HG03196 (cell line): Measurements from ENCODE around the gene ZBTB18.

ENCODE experiments used
- ATAC-seq: cut with Tn5 transposase; IDR thresholded peaks from one replicate; pipeline ENCODE4 v1.9.1; 2021; ENCODE audit not compliant: unreplicated experiment

Gene ZBTB18

DNA sequence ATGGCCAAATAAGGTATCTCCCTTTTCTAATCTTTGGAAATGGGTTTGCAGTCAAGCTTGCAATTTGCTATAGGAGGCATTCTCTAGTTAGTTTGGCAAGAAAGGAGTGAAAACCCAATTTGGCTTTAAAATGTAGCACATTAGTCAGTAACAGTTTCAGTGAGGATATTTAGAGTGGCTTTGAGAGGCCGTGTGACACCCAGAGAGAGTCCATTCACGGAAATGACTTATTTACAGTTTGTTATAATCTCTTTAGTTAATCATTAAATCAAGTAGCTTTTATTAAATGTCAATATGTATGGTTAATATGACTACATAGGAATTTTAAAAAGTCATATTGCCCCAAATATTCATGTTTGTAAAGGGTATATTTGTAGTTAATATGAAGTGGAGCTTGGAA, 9.6 kb downstream of the ZBTB18 start:
- no peak for ATAC-seq

DNA sequence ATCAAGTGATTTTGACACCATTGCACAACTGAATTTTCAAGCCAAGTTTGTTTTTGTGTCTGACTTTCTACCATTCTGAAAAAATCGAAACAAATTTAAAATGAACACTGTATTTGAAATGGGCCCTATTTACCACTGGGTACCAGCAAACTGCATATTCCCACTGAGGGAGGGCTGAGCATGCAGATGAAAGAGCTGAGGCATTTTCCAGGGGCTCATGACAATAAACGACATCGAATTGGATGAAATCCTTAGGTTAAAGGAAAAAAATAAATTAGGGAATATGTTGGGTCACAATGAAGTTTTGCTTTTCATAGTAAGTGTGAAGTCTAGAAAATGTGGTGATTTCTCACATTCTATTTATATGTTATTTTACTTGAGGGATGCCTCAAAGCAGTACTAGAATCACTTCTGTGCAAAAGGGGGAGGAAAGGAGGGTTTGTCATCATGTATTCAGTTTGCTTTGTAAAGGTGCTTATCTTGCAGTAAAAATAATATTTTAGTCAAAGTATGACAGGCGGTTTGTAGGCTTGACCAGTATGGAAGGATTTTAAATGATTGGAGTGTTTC, 11.2 kb downstream of the ZBTB18 start:
- no peak for ATAC-seq

DNA sequence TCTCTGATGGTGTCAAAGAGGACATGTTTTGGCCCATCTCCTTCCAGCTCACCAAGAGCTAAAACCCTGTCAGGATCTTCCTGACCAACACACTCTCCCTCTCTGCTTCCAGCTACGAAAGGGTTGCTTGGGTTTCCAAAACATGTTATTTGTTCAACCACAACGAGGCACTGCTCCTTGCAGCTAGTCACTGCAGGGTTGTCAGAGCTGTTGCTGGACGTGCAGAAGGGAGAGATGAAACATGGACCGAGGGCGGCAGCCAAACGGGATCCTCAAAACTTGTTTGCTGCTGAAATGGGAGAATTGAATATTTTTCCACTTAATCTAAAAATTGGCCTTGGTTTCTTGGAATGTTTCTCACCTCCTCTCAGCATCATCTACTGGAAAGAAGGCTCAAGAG, 12.4 kb downstream of the ZBTB18 start:
- no peak for ATAC-seq

DNA sequence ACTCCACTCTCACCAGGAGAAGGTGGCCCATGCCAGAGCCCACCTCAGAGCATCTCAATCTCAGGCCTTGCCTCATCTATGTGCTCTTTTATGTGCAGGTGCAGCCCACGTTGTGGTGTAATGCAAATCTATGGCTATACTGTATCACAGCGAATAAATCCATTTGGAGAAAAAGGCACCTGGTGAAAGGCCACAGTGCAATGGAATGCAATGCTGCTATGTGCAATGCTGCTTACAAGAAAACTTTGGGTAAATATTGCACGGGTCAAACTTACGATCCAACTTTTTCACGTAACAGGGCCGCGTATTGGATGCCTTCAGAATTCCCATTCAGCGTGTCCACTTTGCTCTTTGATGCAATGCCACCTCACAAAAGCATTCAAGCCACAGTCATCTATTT, 13.5 kb downstream of the ZBTB18 start:
- no peak for ATAC-seq

DNA sequence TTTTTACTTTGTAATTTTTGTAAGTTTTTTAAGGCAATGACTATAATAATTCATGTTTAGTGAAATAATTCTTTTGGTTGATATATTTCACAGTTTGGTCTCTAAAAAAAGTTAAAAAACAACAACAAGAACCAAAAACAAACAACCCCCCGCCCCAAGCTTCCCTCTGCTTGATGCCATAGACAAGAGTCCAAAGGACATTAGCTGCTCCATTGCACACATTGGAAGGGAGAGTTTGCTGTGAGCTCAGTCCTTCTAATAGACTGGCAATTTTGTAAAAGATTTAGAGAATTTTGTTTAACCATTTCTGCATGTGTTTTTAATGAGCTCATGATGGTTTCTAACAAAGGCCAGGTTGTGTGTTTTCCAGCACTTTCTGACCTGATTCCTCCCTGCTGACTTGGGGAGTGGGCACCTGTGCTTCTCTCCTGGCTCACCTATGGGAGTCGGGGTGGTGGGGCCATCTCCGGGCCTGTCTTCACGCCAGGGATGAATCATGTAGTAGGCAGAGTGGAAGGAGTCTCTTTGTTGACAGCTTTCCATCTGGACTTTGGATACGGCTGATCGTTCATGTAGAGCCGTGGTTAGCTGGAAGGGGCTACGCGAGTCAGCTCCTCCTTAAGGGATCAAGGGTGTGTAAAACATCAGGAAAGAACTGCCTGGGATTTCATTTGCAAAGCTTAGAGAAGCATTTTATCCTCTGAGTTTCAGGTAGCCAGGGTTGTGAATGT, 14.1 kb downstream of the ZBTB18 start:
- no peak for ATAC-seq

DNA sequence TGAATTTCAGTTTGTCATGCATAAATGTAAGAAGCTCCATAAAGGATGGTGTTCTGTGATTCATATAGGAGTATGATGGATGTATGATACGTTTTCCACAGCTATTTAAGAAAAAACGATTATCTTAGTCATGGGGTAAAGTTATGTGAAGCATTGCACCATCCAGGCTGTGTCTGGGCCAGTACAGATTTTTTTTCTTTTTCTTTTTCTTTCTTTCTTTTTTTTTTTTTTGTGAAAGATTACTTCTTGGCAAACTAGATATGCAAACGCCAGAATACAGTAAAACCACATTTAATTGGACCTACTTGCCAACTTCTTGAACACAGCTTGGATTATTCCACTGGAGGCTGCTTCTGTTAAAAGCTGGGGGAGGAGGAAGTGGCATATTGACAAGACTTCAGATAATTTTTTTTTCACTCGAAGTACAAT, 14.9 kb downstream of the ZBTB18 start:
- ATAC-seq: no peak

DNA sequence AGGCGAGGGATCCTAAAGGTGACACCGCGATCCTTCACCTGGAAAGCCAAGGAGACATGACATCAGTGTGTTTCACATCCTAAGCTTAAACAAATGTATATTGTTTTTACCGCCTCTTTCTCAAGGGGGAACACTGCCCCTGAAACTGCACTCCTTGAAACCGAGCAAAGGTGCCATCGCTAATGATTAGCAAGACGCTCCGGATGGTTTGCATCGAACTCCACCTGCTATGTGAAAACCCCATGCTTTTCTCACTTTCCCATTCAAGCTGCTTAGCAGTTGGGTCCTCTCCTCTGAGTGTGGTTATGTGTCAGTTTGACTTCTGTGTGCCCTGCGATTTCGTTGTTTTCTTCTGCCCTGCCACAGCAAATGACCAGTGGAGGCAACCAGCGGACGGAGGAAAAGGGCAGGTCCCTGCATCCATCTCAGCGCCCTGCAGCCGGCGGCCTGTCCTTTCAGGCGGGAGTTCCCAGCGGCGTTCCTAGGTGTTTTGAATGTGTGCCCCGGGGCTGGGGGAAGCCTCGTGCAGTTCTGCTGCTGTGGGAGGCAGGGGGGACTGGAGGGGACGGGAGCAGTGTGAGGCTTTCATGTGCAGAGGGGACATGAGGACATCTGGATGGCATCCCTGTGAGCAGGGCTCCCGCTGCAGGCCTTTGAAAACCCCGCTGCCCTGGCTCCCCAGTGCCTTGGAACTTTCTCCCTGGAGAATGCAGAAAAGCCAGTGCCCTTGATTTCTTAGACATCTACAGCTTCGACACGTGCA, 16.1 kb downstream of the ZBTB18 start:
- ATAC-seq: no peak

DNA sequence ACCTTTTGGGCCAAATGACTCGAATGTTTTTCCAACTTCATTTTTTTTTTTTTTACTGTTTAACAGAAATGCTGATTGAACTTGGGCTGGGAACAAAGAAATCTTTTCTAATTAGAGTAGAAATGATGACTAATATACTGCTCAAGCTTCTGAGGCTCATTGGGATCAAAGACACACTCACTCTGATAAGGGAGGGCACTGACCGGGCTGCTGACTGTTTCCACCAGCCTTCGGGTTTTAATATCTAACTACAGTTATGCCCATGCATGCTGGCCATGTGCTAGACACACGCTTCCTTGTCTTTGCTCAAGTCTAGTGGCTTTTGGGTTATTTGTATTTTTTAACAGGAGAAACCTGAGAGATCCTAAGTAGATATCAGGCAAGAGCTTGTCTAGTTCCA, 16.8 kb downstream of the ZBTB18 start:
- ATAC-seq: no peak

DNA sequence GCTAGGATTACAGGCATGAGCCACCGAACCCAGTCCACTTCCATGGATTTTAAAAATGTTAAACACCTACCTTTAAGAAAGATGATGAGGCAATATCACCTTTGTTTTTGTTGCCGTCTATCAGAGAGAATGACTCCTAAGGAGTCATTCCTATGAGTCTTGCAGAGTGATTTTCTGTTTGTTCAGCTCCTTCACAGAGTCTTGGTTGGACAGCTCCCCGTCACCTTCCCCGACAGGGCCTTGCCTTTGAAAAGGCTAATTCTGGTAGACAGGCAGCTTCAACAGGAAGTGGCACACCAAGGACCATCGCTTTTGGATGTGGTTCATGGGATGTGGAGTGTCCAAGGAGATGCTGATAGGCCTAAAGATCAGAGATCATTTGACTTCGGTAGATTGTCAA, 17.5 kb downstream of the ZBTB18 start:
- no peak for ATAC-seq

DNA sequence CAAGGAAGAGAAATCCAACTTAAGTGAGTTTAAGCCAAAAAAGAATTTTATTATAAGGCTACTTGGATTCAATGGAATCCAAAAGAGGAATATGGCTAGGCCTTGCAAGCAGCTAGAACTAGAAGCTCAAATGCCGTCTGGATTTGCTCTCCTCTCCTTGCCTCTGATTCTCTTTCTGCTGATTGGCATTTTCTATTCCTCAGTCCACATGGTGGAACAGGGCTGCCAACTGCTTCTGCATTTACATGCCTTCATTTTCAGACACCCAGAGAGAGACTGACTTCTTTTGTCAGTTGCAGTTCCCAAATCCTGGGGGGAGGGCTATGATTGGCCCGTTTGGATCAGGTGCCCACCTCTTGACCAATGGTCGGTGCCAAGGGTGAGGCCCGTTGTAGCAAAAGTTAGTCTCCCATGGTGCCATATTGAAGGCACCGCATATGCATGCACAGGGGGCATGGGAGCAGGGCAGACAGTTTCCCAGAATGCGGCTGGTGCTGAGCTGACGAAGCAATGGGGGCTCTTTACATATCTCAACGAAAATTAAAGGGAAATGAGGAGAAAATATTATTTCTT, 18.3 kb downstream of the ZBTB18 start:
- ATAC-seq: no peak

DNA sequence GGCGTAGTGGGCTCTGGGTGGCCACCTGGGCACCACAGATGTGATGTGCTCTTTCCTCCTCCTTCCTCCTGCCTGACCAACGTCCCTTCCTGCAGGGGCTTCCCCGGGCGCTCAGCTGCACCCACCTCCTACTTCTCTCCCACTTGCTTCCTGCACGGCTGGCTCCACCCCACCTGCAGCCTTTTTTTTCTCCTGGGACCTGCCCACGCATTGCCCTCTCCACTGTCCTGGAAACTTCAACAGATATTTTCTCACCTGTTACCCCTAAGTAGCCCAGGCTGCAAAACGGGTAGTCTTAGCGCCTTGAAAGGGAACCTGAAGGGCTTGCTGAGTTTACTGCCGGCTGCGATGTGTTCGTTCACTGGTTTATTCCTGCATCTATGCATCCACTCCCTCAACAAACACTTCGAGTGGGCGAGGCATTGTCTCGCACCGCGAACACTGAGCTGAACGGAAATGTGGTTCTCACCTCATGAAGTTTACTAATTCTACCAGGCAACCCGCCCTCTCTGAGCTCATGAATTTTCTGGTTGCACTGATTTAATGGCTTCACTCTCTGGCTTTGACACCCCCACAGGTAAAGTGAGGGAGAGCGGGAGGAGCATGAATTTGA, 23.6 kb downstream of the ZBTB18 start:
- ATAC-seq: no peak

DNA sequence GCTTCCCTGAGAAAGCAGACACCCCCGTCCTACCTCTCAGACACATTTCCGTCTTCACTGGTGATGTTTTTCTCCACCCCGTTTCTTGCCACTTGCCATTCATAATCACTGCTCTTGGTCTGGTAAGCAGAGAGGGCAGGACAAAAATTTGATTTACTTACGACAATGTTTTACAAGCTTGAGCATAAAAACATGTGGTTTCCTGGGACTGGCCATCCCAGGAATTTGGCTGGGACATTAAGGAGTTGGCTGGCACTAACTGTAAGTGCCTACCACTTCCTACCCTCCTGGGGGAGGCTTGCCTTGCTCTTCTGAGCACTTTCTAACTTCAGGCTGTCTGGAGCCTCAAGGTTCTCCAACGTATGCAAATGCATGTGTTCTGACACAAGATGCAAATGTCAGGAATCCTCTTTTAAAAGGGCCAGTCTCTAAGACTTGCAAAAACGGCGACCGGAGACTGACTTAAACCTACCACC, 24.2 kb downstream of the ZBTB18 start:
- ATAC-seq: no peak

DNA sequence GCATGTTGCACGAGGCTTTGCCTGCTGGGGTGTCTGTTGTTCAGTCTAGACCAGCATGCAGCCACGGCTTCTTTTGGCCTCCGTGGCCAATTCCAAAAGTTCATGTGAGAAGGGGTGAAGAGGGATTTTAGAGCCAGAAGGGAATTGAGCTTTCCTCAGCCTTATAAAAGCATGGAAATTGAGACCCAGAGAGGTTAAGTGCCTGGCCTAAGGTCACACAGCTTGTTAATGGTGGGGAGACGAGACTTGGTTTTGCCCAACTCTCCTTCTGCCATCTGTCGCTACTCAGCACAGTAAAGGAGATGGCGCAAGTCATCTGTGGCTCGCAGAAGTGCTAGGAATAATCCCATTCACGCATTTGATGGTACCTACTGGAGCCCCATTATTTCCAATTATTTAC, 25.7 kb downstream of the ZBTB18 start:
- ATAC-seq: no peak

DNA sequence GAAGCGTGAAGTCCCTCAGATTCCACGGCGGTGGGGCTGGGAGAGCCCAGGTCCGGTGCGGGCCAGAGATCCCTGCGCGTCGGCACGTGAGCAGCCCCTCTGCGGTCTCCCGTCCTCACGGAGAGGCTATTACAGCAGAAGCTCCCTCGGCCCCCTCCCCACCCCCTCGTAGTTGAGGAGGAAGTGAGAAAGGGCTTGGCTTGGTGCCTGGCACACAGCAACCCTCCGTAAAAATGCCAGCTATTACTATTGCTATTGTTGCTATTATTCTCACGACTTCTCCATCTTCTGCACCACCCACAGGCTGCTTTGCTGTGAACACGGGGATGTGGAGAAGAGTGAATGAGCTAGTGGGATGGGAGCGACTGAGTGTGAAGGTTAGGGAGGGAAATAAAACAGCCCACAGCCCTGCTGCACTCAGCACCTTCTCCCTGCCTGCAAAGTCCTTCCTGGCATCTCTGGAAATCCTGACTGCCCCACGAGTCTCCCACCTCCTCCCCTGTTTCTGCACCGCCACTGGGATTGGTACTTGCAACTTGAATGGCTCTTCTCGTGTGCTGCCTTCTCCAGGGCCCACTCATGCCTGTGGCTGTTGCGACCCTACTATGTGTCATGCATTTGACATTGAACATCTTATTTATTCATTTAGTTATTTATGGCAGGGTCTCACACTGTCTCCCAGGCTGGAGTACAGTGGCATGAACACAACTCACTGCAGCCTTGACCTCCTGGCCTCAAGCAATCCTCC, 26.6 kb downstream of the ZBTB18 start:
- no peak for ATAC-seq

DNA sequence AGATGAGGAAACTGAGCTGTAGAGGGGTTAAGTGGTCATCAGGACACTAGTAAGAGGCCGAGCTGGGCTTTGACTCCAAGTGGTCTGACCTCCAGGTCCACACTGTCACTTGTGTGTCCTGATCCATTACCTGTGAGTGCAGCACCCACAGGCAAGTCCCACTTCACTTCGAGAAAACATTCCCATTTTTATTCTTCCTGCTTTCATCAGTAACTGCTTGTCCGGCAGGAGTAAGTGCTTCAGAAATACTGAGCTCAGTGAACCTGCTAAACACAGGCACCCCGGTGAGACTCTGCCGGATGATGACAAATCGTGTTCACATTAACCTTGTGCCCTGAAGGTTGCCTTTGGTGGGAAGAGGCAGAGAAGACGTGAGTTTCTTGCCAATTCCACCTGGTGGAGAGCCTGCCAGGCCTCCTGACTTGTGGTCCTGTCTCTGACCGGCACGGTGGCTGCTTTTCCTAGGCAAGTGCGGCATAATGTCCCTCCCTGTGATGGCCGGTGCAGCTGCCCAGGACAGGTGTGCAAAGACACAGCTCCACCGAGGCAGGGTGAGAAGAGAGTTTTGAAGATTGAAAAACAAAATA, 29.4 kb downstream of the ZBTB18 start:
- no peak for ATAC-seq

DNA sequence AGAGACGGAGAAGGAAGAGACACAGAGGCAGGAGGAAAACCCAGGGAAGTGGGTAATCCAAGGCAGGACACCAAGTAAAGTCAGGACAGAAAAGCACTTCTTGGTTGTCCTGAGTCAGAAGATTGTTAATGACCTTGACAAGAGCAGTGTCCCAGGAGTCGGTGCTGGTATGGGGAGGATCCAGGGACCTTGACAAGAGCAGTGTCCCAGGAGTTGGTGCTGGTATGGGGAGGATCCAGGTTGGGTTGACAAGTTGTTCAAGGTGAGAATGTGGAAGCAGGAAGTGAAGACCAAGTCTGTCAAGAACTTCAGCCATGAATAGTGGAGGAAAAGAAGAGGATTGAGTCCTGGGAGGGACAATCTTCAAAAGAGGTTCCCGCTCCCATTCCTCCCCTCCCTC, 31.9 kb downstream of the ZBTB18 start:
- ATAC-seq: no peak

DNA sequence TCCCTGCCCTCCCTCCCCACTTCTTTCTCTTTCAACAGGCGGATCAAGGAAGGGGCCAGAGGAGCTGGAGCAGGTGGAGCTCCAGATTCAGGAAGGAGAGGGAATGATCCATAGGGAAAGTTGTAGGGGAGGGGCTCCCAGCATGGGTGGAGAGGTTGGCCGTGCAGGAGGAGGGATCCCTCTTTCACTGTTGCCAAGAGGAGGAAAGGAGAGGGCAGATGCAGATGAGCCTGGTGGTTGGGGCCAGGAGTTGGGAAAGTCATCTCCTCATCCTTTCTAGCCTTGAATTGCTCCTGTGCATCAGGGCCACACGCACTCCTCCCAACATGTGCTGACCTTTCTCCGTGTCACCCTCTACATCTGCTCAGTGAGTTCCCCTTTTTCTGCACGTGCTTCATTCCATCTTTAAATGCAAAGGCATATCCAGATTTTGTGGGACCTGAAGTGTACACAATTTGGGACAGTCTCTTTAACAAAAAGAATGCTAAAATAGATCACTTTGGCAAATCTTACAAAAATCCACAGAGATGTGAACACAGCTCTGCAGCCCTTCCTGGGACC, 32.4 kb downstream of the ZBTB18 start:
- no peak for ATAC-seq

DNA sequence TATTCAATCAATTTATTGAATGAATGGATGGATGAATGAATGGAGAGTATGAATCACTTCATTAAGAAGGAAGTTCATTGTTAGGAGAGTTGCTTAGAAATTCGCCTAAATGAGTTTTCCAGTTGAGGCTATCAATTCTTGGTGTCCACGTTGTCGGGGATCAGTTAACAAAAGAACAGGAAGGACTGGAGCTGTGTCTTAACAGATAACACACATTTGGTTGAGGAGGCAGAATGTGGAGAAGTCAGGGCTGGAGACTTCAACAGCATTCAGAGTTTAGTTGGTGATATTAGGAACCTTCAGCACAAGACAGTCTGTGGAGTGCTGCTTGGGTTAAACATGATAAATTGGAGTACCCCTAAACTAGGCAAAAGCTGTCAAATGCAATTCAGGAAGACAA, 33.7 kb downstream of the ZBTB18 start:
- no peak for ATAC-seq

DNA sequence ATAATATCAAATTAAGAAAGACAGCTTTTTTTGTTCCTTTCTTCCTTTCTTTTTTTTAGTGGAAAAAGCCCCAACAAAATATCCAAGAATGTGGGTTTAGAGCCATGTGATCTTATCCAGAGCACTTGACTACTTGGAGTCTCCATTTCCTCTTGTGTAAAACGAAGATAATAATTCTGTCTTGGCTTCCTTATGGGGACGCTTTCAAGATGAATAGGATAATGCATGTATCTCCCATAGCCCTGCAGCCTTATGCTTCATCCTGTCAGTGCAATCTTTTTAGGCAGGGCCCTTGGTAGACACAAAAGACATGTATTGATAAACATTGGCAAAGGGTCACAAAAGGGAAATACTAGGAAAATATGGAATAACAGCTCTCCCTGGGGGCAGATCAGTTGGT, 34.8 kb downstream of the ZBTB18 start:
- no peak for ATAC-seq

DNA sequence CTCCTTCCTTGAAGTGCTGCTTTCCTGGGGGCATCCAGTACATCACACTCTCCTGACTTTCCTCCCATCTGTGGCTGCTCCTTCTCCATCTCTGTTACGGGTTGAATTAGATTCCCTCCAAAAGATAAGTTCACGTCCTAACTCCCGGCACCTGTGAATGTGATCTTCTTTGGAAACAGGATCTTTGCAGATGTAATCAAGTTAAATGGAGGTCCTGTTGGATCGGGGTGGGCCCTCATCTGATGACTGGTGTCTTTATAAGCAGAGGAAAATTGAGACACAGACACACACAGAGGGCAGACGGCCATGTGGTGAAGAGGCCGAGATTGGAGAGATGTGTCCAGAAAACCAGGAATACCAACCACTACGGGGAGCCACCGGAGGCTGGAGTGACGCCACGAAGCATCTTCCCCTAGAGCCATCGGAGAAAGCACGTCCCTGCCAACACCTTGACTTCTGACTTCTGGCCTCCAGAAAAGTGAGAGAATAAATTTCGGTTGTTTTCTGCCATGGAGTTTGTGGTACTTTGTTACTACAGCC, 36.0 kb downstream of the ZBTB18 start:
- ATAC-seq: no peak
